ENCODE measurements around the gene PIGP. TPM values are rescaled to one million over a fixed set of nuclear protein-coding genes. Genes with fewer than 3 reads are reported as not detected.
"Not testable (repeated sequence)": the region's sequence is repeated elsewhere in the genome, so short reads cannot be mapped to it uniquely, and the experiment has no call there.

PIGP gene
- total RNA-seq, 1 donor from 2014 or later = 38.6 TPM

GRCh38 chr21:37044643-37045042 lies 28.2 kb downstream of the PIGP start:
- DNase-seq (ENCODE audit: low spot score) = no peak

GRCh38 chr21:37043818-37044217 lies 29.1 kb downstream of the PIGP start:
- DNase-seq (ENCODE audit: low spot score) = no peak

GRCh38 chr21:37041706-37042271 lies 31.1 kb downstream of the PIGP start:
- no peak for DNase-seq (ENCODE audit: low spot score)

DNA sequence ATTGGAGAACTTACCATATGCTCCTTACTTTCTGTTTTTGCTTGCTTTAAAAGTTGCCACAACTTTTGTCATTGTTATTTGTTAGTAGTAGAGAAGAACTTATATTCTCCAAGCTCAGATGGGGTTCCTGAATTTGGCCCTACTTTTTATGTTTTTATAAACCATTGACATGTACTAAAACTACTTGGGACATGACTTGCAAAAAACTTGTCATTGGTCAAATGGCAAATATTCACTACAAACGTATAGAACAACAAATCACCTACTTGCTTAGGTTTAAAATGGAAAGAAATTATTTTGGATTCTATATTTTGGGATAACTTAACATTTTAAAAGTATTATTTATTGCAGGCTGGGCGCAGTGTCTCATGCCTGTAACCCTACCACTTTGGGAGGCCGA lies 32.7 kb downstream of the PIGP start:
- no peak for DNase-seq (ENCODE audit: low spot score)

- no peak for DNase-seq (ENCODE audit: low spot score)
Observed at GRCh38 chr21:37039411-37040075, 33.3 kb downstream of the PIGP start.

GRCh38 chr21:37036177-37036576 lies 36.7 kb downstream of the PIGP start:
- DNase-seq (ENCODE audit: low spot score) = no peak

GRCh38 chr21:37034394-37034793 lies 38.5 kb downstream of the PIGP start:
- not testable (repeated sequence) for DNase-seq (ENCODE audit: low spot score)

DNA sequence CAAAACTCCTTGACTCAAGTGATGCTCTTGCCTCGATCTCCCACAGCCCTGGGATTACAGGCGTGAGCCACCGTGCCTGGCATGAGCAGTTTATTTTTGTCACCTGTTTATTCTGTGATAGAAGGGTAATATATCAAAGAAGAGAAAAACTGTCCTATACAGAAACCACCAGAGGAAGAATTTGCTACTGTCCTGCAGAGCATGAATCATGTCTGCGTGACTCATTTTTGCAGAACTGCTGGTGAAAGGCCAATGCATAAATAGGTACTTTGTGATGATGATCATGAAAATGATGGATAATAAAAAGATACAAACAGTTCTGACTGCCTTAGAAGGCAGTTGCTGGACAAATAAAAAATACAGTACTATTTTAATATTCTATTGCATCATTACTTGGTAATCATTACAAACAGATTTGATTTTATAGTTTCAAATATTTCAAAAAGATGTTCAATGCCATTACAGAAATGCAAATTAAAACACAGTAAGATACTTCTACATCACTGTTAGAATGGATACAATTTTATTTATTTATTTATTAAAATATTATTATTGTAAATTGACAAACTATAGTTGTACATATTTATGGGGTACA lies 39.9 kb downstream of the PIGP start:
- no peak for DNase-seq (ENCODE audit: low spot score)

GRCh38 chr21:37032293-37032692 lies 40.6 kb downstream of the PIGP start:
- no peak for DNase-seq (ENCODE audit: low spot score)

DNA sequence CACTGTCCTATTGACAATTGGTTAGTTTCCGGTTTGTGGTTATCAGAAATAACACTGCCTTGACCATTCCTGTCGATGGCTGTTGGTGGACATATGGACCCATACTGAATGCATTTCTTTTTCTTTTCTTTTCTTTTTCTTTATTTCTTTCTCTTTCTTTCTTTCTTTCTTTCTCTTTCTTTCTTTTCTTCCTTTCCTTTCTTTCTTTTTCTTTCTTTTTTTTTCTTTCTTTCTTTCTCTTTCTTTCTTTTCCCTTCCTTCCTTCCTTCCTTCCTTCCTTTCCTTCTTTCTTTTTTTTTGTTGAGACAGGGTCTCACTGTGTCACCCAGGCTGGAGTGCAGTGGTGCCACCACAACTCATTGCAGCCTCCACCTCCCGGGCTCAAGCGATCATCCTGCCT lies 42.0 kb downstream of the PIGP start:
- DNase-seq (ENCODE audit: low spot score) = no peak

GRCh38 chr21:37028570-37028969 lies 44.3 kb downstream of the PIGP start:
- no peak for DNase-seq (ENCODE audit: low spot score)

GRCh38 chr21:37026499-37026898 lies 46.4 kb downstream of the PIGP start:
- no peak for DNase-seq (ENCODE audit: low spot score)

GRCh38 chr21:37017951-37018679 lies 54.8 kb downstream of the PIGP start:
- DNase-seq (ENCODE audit: low spot score) = no peak

Other genes starting within 250 kb of the PIGP start
- gene HLCS, start 106.4 kb downstream of the PIGP start, total RNA-seq = 37.4 TPM
- 0.18 TPM for gene RIPPLY3, start 66.4 kb downstream of the PIGP start, total RNA-seq
- 130 TPM for gene TTC3, start 183 bp upstream of the PIGP start, total RNA-seq
- 53.6 TPM for gene VPS26C, start 194.3 kb upstream of the PIGP start, total RNA-seq